DND-41 (cell line): Measurements from ENCODE around the gene DUSP5.

Source experiments
- ATAC-seq: fragments of 200-7000 bp; cut with Tn5 transposase; 3 replicates; pipeline ENCODE4 v1.9.1; 2021; ENCODE audit warnings: low read depth; ENCODE audit not compliant: insufficient read depth
- DNase-seq: peaks from one replicate; pipeline ENCODE4 v3.0.0-alpha.2; 2020
- H2AFZ ChIP-seq: 2 replicates; pipeline ENCODE4 v1.6.0; 2012; ENCODE audit warnings: low read depth, low read length
- H3K27ac ChIP-seq: 2 replicates; pipeline ENCODE4 v1.5.1; 2012; ENCODE audit warnings: low read length, inconsistent platforms
- H3K27me3 ChIP-seq: fragments of 200-600 bp; sonication (generic); 2 replicates; pipeline ENCODE4 v1.6.0; 2012; ENCODE audit warnings: low read length, mild to moderate bottlenecking, inconsistent platforms; ENCODE audit not compliant: insufficient read depth, poor library complexity
- H3K36me3 ChIP-seq: 2 replicates; pipeline ENCODE4 v1.5.1; 2012; ENCODE audit warnings: low read length, inconsistent platforms; ENCODE audit not compliant: insufficient read depth
- H3K4me1 ChIP-seq: 2 replicates; pipeline ENCODE4 v1.5.1; 2012; ENCODE audit warnings: mild to moderate bottlenecking, low read length; ENCODE audit not compliant: insufficient read depth
- H3K4me2 ChIP-seq: 2 replicates; pipeline ENCODE4 v1.6.0; 2012; ENCODE audit warnings: mild to moderate bottlenecking, moderate library complexity, low read length, inconsistent platforms; ENCODE audit not compliant: insufficient read depth
- H3K4me3 ChIP-seq, 2 experiments: fragments of 200-600 bp in 1 of 2; shearing (Covaris generic) in 1 of 2; 2 replicates each; pipeline ENCODE4 v1.5.1; 2012 to 2016; ENCODE audit warnings: inconsistent platforms in 2 of 2, low read length in 2 of 2, mild to moderate bottlenecking in 2 of 2, low read depth in 1 of 2, moderate library complexity in 1 of 2
- H3K79me2 ChIP-seq: 2 replicates; pipeline ENCODE4 v1.6.0; 2012; ENCODE audit warnings: low read length, inconsistent platforms; ENCODE audit not compliant: insufficient read depth
- H3K9ac ChIP-seq: 2 replicates; pipeline ENCODE4 v1.6.0; 2012; ENCODE audit warnings: low read depth, mild to moderate bottlenecking, inconsistent platforms, low read length, moderate library complexity
- H3K9me3 ChIP-seq: 2 replicates; pipeline ENCODE4 v1.5.1; 2012; ENCODE audit warnings: low read length, moderate library complexity, mild to moderate bottlenecking, inconsistent platforms; ENCODE audit not compliant: insufficient read depth, severe bottlenecking
- H4K20me1 ChIP-seq: 2 replicates; pipeline ENCODE4 v1.6.0; 2012; ENCODE audit warnings: low read length; ENCODE audit not compliant: insufficient read depth
- EZH2 ChIP-seq: IDR thresholded peaks from 3 replicates; pipeline ENCODE4 v1.6.1; 2012; ENCODE audit warnings: borderline replicate concordance, low read depth, mild to moderate bottlenecking, moderate library complexity, low read length, inconsistent platforms; ENCODE audit not compliant: severe bottlenecking
- TF ChIP-seq, protein P1 (sequence below): IDR thresholded peaks from 2 replicates; pipeline ENCODE4 v1.5.1; 2012; ENCODE audit warnings: borderline replicate concordance, low read length, moderate library complexity, mild to moderate bottlenecking; ENCODE audit not compliant: poor library complexity, severe bottlenecking; ENCODE audit errors: extremely low read depth

Gene DUSP5

DNA sequence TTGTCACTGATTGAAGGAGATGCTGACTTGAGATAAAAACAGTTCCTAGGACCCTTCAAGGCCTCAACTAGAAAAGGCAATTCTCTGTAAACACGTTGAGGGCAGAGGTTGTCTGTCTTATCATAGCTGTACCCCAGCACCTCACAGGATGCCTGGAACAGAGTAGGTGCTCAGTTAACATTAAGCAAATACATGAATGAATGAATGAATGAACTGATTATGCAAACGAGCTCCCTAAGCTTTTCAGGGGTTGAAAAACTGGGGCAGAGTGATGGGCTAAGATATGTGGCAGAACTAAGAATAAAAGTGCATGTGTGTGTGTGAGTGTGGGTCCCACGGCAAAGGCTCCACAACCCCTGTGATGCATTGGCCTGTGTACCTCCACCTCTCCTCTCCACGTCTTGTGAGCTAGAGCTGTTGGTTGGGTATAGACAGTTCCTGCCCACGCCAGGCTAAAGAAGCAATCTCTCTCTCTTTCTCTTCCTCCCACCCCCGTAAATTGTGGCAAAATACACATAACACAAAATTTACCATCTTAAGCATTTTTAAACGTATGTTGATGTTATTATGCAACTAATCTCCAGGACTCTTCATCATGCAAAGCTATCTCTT, 48.9 kb downstream of the DUSP5 start:
- no peak for DNase-seq
- H2AFZ ChIP-seq, result no peak overlapping the region
- H3K79me2 ChIP-seq, result no peaks in the 10 kb centered on the region
- no peak overlapping the region for H3K27ac ChIP-seq
- no peaks in the 10 kb centered on the region for H3K36me3 ChIP-seq
- peaks cover 12% of the 10 kb centered on the region for H3K27me3 ChIP-seq
- no peak for TF ChIP-seq EZH2
- TF ChIP-seq, protein P1, sequence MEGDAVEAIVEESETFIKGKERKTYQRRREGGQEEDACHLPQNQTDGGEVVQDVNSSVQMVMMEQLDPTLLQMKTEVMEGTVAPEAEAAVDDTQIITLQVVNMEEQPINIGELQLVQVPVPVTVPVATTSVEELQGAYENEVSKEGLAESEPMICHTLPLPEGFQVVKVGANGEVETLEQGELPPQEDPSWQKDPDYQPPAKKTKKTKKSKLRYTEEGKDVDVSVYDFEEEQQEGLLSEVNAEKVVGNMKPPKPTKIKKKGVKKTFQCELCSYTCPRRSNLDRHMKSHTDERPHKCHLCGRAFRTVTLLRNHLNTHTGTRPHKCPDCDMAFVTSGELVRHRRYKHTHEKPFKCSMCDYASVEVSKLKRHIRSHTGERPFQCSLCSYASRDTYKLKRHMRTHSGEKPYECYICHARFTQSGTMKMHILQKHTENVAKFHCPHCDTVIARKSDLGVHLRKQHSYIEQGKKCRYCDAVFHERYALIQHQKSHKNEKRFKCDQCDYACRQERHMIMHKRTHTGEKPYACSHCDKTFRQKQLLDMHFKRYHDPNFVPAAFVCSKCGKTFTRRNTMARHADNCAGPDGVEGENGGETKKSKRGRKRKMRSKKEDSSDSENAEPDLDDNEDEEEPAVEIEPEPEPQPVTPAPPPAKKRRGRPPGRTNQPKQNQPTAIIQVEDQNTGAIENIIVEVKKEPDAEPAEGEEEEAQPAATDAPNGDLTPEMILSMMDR, result no peak
- no peak for ATAC-seq
- no peak overlapping the region for H3K4me3 ChIP-seq
- no peaks in the 10 kb centered on the region for H3K4me1 ChIP-seq
- H4K20me1 ChIP-seq, result no peaks in the 10 kb centered on the region
- no peak overlapping the region for H3K9ac ChIP-seq
- no peaks in the 10 kb centered on the region for H3K9me3 ChIP-seq
- no peak overlapping the region for H3K4me2 ChIP-seq

DNA sequence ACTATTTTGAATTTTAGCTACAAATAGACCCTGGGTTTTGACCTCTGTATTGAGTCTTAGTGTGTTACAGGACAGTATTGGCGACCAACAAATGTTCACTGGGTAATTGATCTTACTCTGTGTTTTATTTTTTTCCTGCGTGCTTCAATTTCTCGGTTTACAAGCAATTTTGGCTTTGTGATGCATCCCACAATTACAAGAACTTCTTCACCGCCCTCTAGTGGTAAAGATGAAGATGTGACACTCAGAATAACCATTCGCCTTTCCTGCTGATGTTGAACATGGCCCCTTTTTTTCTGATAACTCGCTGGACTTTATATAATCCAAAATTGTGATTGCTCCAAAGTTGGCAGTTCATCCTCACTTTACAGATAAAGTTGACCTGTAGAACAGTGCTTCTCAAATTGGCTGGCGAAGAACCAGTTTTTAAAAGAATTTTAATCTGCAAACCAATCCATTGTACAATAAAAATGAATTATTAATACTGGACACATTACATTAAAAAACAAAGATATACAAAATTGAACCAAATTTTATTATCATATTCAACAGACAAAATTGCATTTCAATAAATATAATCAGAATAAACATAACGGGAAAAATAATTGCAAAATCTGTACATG, 49.5 kb downstream of the DUSP5 start:
- Histone ChIP-seq H3K4me2 (no peak overlapping the region), H3K9me3 (no peaks in the 10 kb centered on the region), H3K4me1 (no peaks in the 10 kb centered on the region), H3K27me3 (peaks cover 18% of the 10 kb centered on the region), H3K4me3 (no peak overlapping the region), H2AFZ (no peak overlapping the region), H3K9ac (no peak overlapping the region), H3K36me3 (no peaks in the 10 kb centered on the region), H4K20me1 (no peaks in the 10 kb centered on the region), H3K27ac (no peak overlapping the region), H3K79me2 (no peaks in the 10 kb centered on the region)
- TF ChIP-seq, protein P1, result peak; percentile 86
- TF ChIP-seq EZH2, result no peak
- peak; percentile 88 for ATAC-seq
- no peak for DNase-seq

DNA sequence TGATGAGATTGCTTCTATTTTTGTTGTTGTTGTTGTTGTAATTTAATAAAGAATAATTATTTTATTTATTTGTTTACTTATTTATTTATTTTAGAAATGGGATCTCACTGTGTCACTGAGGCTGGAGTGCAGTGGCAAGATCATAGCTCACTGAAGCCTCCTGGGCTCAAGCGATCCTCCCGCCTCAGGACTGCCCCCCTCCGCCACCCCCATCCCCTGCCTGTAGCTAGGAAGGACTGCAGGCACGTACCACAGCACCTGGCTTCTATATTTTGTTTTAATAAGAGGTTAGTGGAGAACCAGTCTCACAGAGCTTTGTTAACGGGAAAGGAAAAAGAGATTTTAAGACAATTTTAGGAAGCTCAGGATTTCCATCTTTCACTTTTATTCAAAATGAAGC, 50.3 kb downstream of the DUSP5 start:
- Histone ChIP-seq H4K20me1 (no peaks in the 10 kb centered on the region), H3K36me3 (no peaks in the 10 kb centered on the region), H2AFZ (no peak overlapping the region), H3K4me1 (no peaks in the 10 kb centered on the region), H3K4me2 (no peak overlapping the region), H3K27ac (no peak overlapping the region), H3K79me2 (no peaks in the 10 kb centered on the region), H3K4me3 (no peak overlapping the region), H3K27me3 (peaks cover 20% of the 10 kb centered on the region), H3K9me3 (no peaks in the 10 kb centered on the region), H3K9ac (no peak overlapping the region)
- TF ChIP-seq EZH2, result no peak
- TF ChIP-seq, protein P1, result no peak
- ATAC-seq (no peak), DNase-seq (no peak)
